HG03039 (cell line): ENCODE data around the gene CHD9.
A peak's percentile ranks its signal among the peaks of the same experiment; 100 is the strongest.
"Not testable (repeated sequence)": the region's sequence is repeated elsewhere in the genome, so short reads cannot be mapped to it uniquely, and the experiment has no call there.

ENCODE experiments used
- ATAC-seq: cut with Tn5 transposase; IDR thresholded peaks from one replicate; pipeline ENCODE4 v1.9.1; 2021; ENCODE audit warnings: mild to moderate bottlenecking, moderate library complexity; ENCODE audit not compliant: unreplicated experiment

The CHD9 gene

DNA sequence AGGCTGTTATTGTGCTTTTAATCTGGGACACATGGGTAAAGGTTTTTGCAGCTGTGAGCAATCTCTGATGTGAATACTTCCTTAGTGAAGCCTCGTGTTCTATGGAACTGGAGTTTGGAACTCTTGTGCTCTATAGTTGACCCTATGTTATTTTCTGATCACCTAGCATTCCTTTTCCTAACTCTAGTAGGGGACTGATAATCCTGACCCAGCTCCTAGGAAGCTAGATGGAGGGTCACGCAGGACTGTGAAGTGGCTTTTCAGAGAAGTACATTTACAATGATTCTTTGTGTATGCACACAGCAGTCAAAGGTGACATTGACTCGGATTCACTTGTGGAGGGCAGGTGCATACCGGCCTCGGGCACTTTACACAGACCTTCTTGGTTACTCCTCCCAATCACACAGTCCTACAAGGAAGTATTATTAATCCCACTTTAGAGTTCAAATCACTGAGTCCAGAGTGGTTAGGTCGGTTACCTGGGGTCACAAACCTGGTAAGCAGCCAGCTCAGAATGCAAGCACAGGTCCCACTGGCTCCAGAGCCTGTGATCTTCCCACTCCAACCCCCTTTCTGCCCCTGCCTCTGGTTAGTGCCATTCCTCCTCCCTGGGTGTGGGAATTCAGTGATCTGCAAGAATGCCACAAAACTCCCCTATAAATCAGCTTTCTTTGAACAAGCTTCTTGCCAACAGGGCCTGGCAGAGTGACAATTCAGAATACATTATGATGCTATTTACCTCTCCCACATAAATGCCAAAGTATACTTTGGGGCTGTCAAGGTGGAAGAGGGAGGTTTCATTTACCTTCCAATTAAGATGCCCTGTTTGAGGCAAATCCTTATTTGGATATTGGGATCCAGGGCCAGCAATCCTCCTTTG, 9.2 kb upstream of the CHD9 start:
- ATAC-seq, result no peak

DNA sequence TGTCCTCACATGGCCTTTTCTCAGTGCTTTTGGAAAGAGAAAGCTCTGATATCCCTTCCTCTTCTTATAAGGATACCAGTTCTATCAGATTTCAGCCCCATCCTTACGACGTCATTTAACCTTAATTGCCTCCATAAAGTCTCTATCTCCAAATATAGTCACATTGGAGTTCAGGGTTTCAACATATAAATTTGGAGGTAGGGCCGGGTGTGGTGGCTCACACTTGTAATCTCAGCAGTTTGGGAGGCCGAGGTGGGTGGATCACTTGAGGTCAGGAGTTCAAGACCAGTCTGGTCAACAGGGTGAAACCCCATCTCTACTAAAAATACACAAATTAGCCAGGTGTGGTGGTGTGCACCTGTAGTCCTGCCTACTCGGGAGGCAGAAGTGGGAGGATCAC, 7.3 kb upstream of the CHD9 start:
- ATAC-seq, result not testable (repeated sequence)

DNA sequence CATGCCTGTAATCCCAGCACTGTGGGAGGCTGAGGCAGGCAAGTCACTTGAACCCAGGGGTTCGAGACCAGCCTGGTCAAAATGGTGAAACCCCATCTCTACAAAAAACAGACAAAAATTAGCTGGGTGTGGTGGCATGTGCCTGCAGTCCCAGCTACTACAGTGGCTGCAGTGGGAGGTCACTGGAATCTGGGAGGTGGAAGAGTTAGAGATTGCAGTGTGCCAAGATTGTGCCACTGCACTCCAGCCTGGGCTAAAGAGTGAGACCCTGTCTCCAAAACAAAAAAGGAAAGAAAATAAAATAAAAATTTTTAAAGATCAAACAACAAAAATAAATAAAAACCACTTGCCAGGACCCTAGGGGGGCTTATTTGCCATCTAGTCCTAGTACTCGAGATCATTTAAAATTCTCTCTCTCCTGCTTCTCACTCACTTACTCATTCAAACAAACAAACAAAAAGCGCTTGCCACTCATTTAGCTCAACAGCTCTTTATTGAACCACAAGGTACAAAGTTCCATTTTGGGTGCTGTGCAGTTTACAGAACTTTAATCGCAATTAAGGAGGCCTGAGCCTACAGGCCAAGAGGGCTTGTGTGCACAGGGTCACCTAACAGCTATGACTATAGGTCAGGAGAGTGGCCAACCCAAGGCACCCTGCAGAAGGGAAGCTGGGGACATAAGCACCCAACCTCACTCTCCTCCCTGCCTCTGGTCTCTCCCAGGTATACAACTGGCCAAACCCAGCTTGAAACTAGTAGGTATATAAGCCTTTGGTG, 6.5 kb upstream of the CHD9 start:
- no peak for ATAC-seq

DNA sequence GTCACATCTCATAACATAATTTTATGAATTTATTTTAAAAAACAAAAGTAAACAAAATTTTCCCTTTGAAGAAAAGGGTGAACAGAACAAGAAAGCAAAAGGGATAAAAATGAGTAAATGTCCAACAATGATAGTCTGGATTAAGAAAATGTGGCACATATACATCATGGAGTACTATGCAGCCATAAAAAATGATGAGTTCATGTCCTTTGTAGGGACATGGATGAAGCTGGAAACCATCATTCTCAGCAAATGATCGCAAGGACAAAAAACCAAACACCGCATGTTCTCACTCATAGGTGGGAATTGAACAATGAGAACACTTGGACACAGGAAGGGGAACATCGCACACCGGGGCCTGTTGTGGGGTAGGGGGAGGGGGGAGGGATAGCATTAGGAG, 3.5 kb upstream of the CHD9 start:
- ATAC-seq, result not testable (repeated sequence)

DNA sequence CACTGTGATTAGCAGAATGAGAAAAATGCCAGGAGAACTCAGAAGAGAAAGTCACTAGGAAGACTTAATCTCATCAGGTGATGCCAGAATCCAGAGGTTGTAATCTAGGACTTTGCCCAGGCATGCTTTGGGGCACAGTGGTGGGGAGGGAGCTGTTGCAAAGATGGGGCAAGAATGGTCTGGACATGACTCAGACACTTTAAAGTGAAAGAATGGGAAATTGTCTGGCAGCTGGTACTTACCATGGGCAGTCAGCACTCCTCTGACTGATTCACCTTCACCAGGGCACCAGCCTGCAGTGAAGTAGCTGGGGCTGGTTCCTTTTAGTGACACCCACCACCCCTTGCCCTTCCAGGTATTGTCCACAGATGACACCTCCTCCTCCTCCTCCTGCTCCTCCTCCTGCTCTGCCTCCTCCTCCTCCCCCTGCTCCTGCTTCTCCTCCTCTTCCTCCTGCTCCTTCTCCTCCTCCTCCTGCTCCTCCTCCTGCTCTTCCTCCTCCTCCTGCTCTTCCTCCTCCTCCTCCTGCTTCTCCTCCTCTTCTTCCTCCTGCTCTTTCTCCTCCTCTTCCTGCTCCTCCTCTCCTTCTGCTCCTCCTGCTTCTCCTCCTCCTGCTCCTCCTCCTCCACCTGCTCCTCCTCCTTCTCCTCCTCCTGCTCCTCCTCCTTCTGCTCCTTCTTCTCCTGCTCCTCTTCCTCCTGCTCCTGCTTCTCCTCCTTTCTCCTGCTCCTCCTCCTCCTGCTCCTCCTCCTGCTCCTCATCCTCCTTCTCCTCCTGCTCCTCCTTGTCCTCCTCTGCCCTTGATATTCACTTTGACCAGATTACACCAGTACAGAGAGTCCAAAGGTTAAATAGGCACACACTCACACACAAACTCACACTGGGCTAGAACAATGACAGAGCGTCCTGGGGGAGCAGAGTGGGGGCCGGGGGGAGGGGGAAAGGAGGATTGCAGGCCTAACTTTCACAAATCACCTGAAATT, 2.0 kb upstream of the CHD9 start, which contains the start of gene CHD9NB:
TSS of gene CHD9NB (minus strand) at position 379 of the 983 bp plus-strand sequence. CDS start 8,739 bp downstream, outside the sequence.
- no peak for ATAC-seq

DNA sequence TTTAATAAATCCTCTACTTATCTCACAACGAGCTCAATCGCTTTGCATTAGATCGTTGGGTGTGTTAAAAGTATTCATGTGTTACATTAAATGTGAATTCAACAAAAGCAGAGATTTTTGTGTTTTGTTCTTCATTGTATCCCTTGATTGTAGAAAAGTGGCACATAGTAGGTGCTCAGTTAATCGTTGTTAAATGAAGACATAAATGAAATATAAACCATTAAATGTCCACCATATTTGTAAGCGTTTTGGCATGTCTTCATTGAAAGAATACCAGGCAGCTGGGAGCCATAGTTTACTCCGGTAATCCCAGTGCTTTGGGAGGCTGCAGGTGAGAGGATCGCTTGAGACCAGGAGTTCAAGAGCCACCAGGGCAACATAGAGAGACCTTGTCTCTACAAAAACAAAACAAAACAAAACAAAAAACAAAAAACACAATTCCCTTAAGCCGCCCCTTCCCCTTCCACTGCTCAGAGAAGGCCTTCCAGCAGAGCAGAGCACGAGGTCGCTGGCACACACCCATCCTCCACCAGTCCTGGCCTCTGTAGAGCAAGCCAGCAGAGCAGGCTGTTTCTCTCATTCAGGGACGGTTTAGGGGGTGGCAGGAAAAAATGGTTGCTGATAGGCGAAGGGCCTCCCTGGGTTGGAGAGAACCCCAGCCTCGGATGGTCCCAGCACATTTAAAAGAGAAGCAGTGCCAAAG, 673 bp upstream of the CHD9 start:
- ATAC-seq, result peak; percentile 18

DNA sequence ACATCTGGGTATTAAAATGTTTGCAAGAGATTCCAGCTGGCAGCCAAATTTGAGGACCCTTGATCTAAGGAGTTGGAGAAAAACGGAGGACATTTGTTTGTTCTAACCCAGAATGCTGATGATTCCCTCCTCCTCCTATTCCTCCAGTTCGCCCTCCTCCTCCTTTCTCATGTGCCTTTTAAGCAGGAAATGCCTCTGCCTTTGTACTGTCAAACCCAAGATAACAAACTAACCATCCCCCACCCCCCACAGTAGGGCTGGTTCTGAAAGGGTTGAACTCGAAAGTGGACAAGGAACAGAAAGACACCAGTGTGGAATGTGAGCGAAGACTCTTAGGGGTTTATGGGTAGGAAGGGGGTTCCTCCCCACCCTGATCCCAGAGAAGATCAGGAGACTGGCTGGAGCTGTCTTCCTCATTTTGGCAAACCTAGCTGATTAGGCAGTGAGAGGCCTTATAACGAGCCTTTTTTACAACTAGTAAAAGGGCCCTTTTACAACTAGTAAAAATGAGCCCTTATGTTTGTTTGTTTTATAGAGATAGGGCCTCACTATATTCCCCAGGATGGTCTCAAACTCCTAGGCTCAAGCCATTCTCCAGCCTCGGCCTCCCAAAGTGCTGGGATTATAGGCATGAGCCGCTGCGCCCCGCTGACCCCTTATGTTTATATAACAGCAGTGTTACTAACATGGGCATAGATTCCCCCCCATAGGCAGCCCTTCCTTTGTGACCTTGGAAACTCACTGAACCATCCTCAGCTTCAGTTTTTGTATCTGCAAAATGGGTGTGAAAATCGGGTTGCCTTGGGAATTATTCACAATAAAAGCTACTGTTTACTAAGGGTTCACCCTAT, 975 bp downstream of the CHD9 start:
- no peak for ATAC-seq

DNA sequence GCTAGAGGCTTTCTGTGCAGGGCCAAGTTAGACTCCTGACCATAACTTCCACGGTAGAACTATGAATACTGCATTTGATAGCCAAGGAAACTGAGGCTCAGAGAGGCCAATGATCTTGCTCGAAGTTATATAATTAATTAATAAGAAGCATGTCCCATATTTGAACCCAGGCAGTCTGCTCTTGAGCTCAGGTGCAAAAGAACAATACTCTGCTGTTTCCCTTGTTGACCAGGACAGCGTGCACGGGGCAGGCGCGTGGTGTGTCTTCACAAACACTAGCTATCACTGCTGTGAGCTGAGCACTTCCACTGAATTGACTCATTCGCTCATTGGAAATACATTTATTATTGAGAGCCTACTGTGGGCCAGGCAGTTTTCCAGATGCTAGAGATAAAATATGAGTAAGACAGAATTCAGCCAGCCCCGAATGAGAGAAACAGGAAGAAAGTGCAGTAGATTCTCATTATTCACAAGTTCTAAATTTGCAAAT, 1.6 kb downstream of the CHD9 start:
- ATAC-seq, result no peak

DNA sequence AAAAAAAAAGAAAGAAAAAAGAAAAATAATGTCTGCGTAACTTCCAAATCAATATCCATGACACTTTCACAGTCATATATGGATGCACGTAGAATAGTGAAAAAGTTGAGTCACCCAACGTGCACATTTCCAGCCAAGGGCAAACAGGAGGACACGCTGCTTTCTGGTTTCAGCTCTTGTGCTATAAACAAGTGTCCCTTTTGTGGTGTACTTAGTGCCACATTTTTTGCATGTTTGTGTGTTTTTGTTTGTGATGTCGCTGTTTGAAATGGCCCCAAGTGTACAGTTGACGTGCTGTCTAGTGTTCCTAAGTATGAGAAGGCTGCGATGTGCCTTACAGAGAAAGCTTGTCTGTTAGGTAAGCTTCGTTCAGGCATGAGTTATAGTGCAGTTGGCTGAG, 2.9 kb downstream of the CHD9 start:
- no peak for ATAC-seq

DNA sequence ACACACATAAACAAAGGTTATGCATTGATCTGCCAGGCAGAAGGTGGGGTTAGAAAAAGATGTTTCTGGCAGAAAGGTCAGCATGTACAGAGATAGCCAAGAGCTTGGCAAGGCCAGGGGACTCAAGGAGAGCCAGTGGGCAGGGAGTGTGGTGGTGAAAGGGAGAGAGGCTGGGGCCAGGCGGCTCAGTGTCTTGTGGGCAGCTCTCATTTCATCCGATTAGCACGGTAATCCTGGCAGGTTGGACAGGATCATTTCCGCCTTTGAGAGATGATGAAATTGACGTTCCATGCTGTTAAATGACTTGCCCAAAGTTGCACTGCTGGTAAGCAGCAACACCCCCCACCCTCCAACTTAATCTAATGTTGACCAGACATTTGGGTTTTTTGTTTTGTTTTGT, 3.6 kb downstream of the CHD9 start:
- ATAC-seq, result no peak

DNA sequence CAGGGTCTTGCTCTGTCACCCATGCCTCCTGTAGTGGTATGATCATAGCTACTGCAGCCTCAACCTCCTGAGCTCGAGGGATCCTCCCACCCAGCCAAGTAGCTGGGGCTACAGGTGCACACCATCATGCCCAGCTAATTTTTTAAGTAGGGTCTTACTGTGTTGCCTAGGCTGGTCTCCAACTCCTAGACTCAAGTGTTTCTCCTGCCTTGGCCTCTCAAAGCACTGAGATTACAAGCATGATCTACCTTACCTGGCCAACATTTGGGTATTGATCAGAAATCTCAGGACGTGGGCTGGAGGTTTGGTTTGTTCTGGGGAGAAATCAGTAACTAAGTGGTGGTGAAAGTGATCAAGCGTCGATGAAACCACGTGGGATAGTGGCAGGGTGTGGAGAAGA, 4.1 kb downstream of the CHD9 start:
- no peak for ATAC-seq

DNA sequence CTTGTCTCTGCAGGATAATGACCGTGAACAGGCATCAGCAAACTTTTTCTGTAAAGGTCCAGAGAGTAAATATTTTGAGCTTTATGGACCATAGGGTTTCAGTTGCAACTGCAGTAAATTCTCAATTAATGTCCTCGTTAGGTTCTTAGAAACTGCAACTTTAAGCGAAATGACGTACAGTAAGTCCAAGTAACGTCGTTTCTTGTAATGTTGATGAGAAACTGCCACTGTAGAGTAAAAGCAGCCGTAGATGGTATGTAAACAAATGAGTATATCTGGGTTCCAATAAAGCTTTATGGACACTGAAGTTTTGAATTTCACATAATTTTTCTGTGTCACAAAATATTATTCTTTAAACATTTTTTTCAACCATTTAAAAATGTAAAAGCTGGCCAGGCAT, 4.9 kb downstream of the CHD9 start:
- ATAC-seq, result no peak

DNA sequence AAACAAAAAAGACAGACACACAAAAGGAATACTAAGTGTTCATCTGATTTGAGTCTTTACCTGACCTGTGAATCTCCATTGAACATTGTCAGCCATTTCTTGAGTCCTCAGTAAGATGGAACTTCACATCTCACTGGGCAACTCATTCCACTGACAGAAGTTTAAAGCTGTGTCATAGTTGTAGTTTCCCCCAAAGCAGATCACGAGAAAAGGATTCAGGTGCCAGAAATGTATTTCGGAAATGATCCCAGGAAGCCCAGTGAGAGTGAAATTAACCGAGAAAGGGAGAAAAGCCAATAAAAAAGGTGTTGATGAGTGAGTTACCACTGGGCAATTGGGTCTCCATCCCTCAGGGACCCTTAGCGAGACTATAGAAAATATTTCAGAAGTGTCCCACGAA, 6.5 kb downstream of the CHD9 start:
- ATAC-seq, result no peak

DNA sequence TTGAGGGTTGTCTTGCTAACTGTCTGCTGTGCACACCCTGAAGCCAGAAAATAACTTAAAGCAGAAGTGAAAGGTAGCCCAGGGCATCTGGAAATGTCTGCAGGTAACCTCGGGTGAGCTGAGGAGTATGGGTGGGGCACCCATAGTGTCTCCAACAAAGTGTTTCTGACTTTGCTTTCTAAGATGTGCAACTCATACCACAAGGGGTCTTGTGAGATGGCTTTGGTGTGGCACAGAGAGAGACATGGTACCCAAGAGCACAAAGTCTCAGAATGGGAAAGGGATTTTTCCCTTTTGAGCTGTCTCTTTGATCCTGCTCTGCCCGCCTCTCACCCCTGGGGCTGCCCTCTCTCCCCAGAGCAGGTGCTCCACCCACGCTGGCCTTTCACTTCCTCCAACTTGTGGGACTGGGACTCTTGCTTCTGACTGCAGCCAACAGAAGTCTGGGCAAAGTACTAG, 6.9 kb downstream of the CHD9 start:
- ATAC-seq, result peak; percentile 75

DNA sequence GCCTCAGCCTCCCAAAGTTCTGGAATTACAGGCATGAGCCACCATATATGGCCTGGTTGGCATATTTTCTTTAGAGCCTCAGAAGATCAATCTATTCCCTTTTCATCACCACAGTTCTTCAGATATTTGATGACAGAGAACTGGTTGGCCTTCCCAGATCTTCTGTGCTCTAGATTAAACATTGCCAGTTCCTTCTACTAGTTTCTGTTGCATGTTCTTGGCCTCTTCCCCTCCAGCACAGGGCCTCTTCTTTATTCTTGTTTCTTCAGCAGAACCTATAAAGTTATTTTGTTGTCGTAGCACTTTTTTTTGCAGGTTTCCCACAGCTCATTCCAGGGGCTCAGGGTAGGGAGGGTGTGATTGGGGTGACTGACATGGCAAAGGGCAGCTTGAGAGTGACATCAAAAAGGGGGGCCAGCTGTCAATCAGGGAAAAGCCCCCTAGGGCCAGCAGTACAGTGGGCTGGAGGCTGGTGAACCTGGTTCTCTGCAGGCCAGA, 9.3 kb downstream of the CHD9 start:
- no peak for ATAC-seq

DNA sequence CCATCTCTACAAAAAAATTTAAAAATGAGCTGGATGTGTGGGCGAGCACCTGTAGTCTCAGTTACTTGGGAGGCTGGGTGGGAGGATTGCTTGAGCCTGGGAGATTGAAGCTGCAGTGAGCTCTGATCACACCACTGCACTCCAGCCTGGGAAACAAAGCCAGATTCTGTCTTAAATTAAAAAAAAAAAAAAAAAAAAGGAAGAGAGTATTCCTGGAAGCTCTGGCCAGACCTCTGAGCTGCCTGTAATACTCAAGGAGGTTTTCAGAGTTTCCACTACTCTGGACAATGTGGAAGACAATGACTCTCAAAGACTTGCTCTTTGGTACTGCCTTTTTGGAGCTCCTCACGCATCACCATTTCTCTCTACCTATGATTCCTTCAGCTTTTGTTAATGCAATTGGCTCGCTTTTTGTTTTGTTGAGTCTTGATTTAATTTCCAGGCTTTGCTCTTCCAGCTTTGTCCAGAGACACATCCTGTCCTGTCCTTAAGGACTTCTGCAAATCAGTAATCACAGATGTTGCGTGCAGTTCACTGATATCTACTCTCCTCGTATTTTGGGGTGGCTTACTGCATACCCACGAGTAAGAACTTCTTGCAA, 10.8 kb downstream of the CHD9 start:
- no peak for ATAC-seq

DNA sequence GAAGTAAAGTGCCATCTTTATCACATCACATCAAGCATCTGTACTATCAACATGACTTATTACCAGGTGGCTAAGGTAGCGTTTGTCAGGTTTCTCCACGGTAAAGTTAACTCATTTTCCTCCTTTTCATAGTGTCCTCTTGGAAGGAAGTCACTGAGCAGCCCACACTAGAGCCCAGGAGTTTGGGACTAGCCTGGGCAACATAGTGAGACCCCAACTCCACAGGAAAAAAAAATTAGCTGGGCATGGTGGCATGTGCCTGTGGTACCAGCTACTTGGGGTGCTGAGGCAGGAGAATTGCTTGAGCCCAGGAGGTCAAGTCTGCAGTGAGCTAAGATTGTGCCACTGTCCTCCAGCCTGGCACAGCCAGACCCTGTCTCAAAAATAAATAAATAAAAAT, 12.9 kb downstream of the CHD9 start:
- no peak for ATAC-seq

DNA sequence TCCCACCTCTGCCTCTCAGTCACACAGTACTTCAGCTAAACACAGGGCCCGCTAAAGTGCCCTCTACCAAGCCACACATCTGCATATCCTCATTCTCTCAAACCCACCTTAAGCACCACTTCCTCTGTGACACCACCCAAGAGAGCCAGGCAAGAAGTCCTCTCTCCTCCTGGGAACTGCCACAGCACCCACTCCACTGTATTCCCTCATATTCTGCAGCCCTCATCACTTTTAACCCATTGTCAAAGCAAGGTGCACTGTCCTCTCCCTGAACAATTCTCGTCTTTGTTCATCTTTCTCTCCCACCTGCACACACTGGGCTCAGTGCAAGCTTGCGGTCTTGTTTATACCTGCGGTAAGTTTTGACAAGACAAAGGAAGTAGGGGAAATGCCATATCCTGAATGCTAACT, 13.6 kb downstream of the CHD9 start:
- peak; percentile 51 for ATAC-seq
